Psoas muscle (tissue), 8 donors: ENCODE results near the gene MAS1. TPM values are rescaled to one million over a fixed set of nuclear protein-coding genes. Genes with fewer than 3 reads are reported as not detected.

Experiments
- ATAC-seq, 4 donors: fragments of 200-7000 bp; cut with Tn5 transposase; one replicate each; pipeline ENCODE4 v1.9.1; 2020; ENCODE audit warnings: moderate library complexity in 3 of 4, mild to moderate bottlenecking in 2 of 4
- DNase-seq, 2 donors: peaks; one replicate each; pipeline ENCODE4 v3.0.0-alpha.2; 2020
- H3K27ac ChIP-seq: fragments of 200-600 bp; one replicate; pipeline ENCODE4 v1.8.0; 2022
- H3K27me3 ChIP-seq, 3 donors: fragments of 200-600 bp in 1 of 3; one replicate each; pipeline versions ENCODE4 v1.6.1 to v1.8.0; 2013 to 2022; ENCODE audit warnings: low read length in 2 of 3, mild to moderate bottlenecking in 2 of 3, moderate library complexity in 1 of 3; ENCODE audit not compliant: insufficient read depth in 3 of 3
- H3K36me3 ChIP-seq, 2 donors: fragments of 200-600 bp in 1 of 2; one replicate each; pipeline versions ENCODE4 v1.6.1 to v1.8.0; 2013 to 2022; ENCODE audit warnings: low read depth in 1 of 2, mild to moderate bottlenecking in 1 of 2, moderate library complexity in 1 of 2; ENCODE audit not compliant: insufficient read depth in 1 of 2
- H3K4me1 ChIP-seq: fragments of 200-600 bp; one replicate; pipeline ENCODE4 v1.8.0; 2022
- H3K4me3 ChIP-seq: fragments of 200-600 bp; one replicate; pipeline ENCODE4 v1.8.0; 2022; ENCODE audit warnings: mild to moderate bottlenecking
- H3K9me3 ChIP-seq: fragments of 200-600 bp; one replicate; pipeline ENCODE4 v1.8.0; 2022
- WGBS, 3 donors: extraction: QIAGEN DNeasy Blood & Tissue Kit; methylation state at CpG; one replicate each; pipeline versions ENCODE4 v1.1.6 to v1.1.7; 2013; 5-methylcytosine and 5-hydroxymethylcytosine counted together
- intact Hi-C, 2 donors: fragments of 100-400 bp; cut with DNase I; formaldehyde crosslinking; loops; one replicate each; pipeline versions ENCODE4 v1.11.0 to v1.14.2; 2022
- polyA plus RNA-seq, 3 donors: library from polyadenylated mRNA; stranded (reverse); fragments of 200-250 nt; gene quantifications; one replicate each; pipeline ENCODE4 v1.2.3, GENCODE V29; 2013
- total RNA-seq, 4 donors: library from RNA; stranded (reverse); fragmentation: NEBNext Ultra II Directional in 2 of 4; extraction: Animal tissue kit (Norgen Biotek cat#: 25700) in 2 of 4; gene quantifications; one replicate each; pipeline versions ENCODE4 v1.2.1 to v1.2.4, GENCODE V29; 2021 to 2023
- TF ChIP-seq, protein P1 (sequence below): fragments of 200-600 bp; IDR thresholded peaks from one replicate; pipeline ENCODE4 v1.8.0; 2022; ENCODE audit warnings: antibody characterized with exemption
- donor health status: healthy with polysubstance abuse.
- donor health status: DM: no; HTN: no; CAD: no; lungs with moderate emphysema.
- donor health status: Bipolar disorder and iron deficiency.
- donor health status: healthy.
- donor health status: DM: yes; HTN: yes; CAD: no.
- donor health status: DM: no; HTN: no; CAD: no.
- donor health status: DM: no; HTN: no; CAD: no.
- donor health status: DM: yes; HTN: yes; CAD: no.

MAS1 gene
- total and polyA plus RNA-seq, 7 donors, result not detected

DNA sequence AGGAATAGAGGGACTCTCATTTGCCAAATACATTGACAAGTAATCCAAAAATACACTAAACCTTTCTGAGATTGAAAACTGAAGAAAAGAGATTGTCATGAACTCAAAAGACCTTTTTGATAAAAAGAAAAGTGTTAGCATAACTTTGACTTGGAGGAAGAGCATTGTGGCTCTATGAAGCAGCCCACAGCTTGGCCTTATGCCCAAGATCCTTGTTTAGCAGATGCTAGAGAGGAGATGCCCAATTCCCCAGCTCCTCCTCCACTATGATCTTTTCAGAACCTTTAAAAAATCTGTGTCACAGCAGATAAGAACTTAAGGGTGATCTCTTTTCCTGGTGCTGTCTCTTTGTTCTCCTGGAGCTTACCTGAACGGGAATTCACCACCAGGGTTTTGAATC is 42.3 kb downstream of the MAS1 start:
- Histone ChIP-seq H3K4me3 (no peak overlapping the region), H3K27me3 (no peaks in the 10 kb centered on the region), H3K36me3 (no peaks in the 10 kb centered on the region), H3K9me3 (no peaks in the 10 kb centered on the region), H3K4me1 (no peaks in the 10 kb centered on the region), H3K27ac (no peak overlapping the region)
- TF ChIP-seq, protein P1, sequence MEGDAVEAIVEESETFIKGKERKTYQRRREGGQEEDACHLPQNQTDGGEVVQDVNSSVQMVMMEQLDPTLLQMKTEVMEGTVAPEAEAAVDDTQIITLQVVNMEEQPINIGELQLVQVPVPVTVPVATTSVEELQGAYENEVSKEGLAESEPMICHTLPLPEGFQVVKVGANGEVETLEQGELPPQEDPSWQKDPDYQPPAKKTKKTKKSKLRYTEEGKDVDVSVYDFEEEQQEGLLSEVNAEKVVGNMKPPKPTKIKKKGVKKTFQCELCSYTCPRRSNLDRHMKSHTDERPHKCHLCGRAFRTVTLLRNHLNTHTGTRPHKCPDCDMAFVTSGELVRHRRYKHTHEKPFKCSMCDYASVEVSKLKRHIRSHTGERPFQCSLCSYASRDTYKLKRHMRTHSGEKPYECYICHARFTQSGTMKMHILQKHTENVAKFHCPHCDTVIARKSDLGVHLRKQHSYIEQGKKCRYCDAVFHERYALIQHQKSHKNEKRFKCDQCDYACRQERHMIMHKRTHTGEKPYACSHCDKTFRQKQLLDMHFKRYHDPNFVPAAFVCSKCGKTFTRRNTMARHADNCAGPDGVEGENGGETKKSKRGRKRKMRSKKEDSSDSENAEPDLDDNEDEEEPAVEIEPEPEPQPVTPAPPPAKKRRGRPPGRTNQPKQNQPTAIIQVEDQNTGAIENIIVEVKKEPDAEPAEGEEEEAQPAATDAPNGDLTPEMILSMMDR, result no peak
- no peak for ATAC-seq
- DNase-seq, result no peak
- WGBS, 3 donors, result 92 to 100% (median 92%) methylated on average over 1 of the region's 1 CpG
- intact Hi-C loops, result no loop called here

DNA sequence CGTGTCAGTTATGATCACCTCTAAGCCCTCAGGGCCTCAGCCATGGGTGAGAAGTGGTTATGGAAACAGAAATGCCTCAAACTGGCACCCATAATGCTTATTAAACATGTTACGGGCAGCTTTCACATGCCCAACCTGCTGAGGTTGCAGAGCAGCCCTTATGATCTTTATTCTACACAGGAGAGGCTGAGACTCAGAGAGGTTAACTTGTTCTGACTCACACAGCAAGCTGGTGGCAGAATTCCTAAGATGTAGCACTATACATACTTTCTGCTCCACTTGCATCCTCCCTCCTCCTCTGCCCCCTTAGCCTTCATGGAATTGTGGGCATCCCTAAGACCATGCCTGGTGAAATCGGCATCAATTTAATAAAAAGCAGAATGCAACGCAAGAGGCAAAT is 43.4 kb downstream of the MAS1 start:
- no peaks in the 10 kb centered on the region for H3K36me3 ChIP-seq
- no peak overlapping the region for H3K4me3 ChIP-seq
- intact Hi-C loops, result no loop called here
- no peaks in the 10 kb centered on the region for H3K27me3 ChIP-seq
- DNase-seq, result no peak
- H3K9me3 ChIP-seq, result no peaks in the 10 kb centered on the region
- H3K27ac ChIP-seq, result no peak overlapping the region
- TF ChIP-seq, protein P1, result no peak
- 69 to 80% (median 74%) methylated on average over 4 of the region's 4 CpGs for WGBS, 3 donors
- no peak for ATAC-seq
- H3K4me1 ChIP-seq, result no peaks in the 10 kb centered on the region

DNA sequence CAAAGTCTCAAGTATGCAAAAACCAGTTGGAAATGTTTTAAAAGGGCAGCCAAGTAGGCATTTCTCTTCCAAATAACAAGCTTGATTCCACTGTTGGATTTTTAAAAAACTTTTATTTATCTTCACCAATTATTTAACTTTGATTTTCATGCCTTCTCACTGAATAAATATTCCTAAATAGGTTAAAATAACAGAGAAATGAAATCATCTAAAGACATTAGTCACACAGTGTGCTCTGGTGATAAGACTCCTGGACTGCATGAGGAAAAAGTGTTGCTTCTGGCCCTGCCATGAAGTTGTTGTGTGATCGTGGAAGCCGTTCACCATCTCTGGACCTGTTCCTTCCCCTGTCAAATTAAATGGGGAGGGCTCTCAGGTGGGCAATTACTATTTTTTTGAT is 44.3 kb downstream of the MAS1 start:
- DNase-seq (no peak), ATAC-seq (no peak)
- TF ChIP-seq, protein P1, result no peak
- H3K4me3 ChIP-seq, result no peak overlapping the region
- intact Hi-C loops, result no loop called here
- 46 to 61% (median 49%) methylated on average over 2 of the region's 2 CpGs for WGBS, 3 donors
- H3K9me3 ChIP-seq, result no peaks in the 10 kb centered on the region
- no peak overlapping the region for H3K27ac ChIP-seq
- no peaks in the 10 kb centered on the region for H3K27me3 ChIP-seq
- H3K36me3 ChIP-seq, result no peaks in the 10 kb centered on the region
- no peaks in the 10 kb centered on the region for H3K4me1 ChIP-seq

DNA sequence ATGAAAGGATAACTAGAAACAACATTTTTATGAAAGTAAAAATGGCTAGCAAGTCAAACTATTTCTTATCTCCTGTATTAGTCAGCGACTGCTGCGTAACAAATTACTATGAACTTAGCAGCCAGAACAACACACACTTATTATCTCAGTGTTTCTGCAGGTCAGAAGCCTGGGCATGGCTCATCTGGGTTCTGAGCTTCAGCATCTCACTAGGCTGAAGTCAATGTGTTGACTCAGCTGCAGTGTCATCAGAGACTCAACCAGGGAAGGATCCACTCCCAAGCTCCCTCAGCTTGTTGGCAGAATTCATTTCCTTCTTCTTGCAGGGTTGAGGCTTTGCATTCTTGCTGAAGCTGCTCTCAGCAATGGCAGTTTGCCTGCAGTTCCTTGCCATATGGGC is 44.8 kb downstream of the MAS1 start:
- intact Hi-C loops, result no loop called here

DNA sequence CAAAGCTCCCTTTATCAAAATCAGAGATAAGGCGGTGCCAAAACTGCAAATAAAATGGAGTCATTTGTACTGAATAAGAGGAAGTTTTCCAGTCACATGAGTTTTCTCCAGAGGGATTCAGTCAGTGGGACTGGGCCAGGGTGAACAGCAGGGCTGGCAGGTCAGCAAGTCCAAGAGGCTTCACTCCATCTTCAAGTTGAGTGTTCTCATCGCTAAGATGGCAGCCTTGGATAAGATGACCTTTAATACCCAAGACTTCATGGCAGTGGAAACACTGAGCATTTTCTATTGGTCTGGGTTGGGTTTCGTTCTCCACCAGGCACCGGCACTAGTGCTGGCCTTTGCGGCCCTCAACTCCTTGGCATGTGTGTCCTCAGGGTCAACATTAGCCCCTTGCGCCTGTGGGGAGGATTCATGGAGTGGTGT is 48.8 kb downstream of the MAS1 start:
- DNase-seq (no peak), ATAC-seq (no peak)
- H3K36me3 ChIP-seq, result no peaks in the 10 kb centered on the region
- H3K4me3 ChIP-seq, result no peak overlapping the region
- H3K27ac ChIP-seq, result no peak overlapping the region
- WGBS, 3 donors, result 87 to 88% (median 88%) methylated on average over 6 of the region's 6 CpGs
- H3K27me3 ChIP-seq, result no peaks in the 10 kb centered on the region
- intact Hi-C loops, result loop anchor here (2.0 to 10.0 kb wide), 3 partner anchors 77 to 685 kb away; no protein-coding TSS in a partner anchor
- peaks cover 6% of the 10 kb centered on the region for H3K9me3 ChIP-seq
- peaks cover 13% of the 10 kb centered on the region for H3K4me1 ChIP-seq
- TF ChIP-seq, protein P1, result no peak

More for the DNA sequence above, 44.8 kb downstream of the MAS1 start:
- DNase-seq (no peak), ATAC-seq (no peak)
- Histone ChIP-seq H3K9me3 (no peaks in the 10 kb centered on the region), H3K27ac (no peak overlapping the region), H3K27me3 (no peaks in the 10 kb centered on the region), H3K4me1 (no peaks in the 10 kb centered on the region), H3K4me3 (no peak overlapping the region), H3K36me3 (no peaks in the 10 kb centered on the region)
- WGBS, 3 donors, result 90 to 94% (median 92%) methylated on average over 2 of the region's 2 CpGs
- TF ChIP-seq, protein P1, result no peak
